Activated CD8-positive, alpha-beta T cell treated with anti-CD3 and anti-CD28 coated beads for 36 hours (primary cell): ENCODE data around the gene CDCA7L. TPM values are rescaled to one million over a fixed set of nuclear protein-coding genes. Genes with fewer than 3 reads are reported as not detected.

Experiments used
- ATAC-seq: fragments of 200-7000 bp; cut with Tn5 transposase; one replicate; pipeline ENCODE4 v1.10.0; 2021; ENCODE audit warnings: mild to moderate bottlenecking, moderate library complexity
- CTCF ChIA-PET: fragments of 350-600 bp; sonication (Branson Sonifier 250); formaldehyde crosslinking; loops from one replicate; lab custom pipeline; 2021; ENCODE audit warnings: antibody characterized with exemption; lab: Charles Lee
- POLR2A ChIA-PET: fragments of 350-600 bp; sonication (Branson Sonifier 250); formaldehyde crosslinking; loops from one replicate; lab custom pipeline; 2021; ENCODE audit warnings: antibody characterized with exemption; lab: Charles Lee
- DNase-seq: peaks from one replicate; pipeline ENCODE4 v3.0.0-alpha.2; 2020
- H3K27ac Mint-ChIP-seq: one replicate; pipeline ENCODE4 v1.8.0; 2021; ENCODE audit warnings: mild to moderate bottlenecking, mixed read lengths
- H3K27me3 Mint-ChIP-seq: one replicate; pipeline ENCODE4 v1.8.0; 2021; ENCODE audit warnings: mixed read lengths
- H3K36me3 Mint-ChIP-seq: one replicate; pipeline ENCODE4 v1.8.0; 2021; ENCODE audit warnings: low read depth, mixed read lengths
- H3K4me1 Mint-ChIP-seq: one replicate; pipeline ENCODE4 v1.8.0; 2021; ENCODE audit warnings: low read depth, mixed read lengths
- H3K4me3 Mint-ChIP-seq: one replicate; pipeline ENCODE4 v1.8.0; 2021; ENCODE audit warnings: mild to moderate bottlenecking, moderate library complexity, mixed read lengths
- H3K9me3 Mint-ChIP-seq: one replicate; pipeline ENCODE4 v1.8.0; 2021; ENCODE audit warnings: mixed read lengths
- CTCF ChIP-seq: fragments of 200-600 bp; IDR thresholded peaks from one replicate; pipeline ENCODE4 v1.8.0; 2022; ENCODE audit warnings: antibody characterized with exemption, mild to moderate bottlenecking
- intact Hi-C: fragments of 100-400 bp; cut with micrococcal nuclease; formaldehyde crosslinking; loops from one replicate; pipeline ENCODE4 v1.10.0; 2022
- total RNA-seq, 2 experiments: library from RNA; stranded (reverse); gene quantifications; one replicate each; pipeline ENCODE4 v1.2.3, GENCODE V29; 2021

The CDCA7L gene
- total RNA-seq, 2 experiments from 2014 or later: 101 to 102 TPM

GRCh38 chr7:21953781-21954180 lies 8.1 kb upstream of the CDCA7L start:
- ATAC-seq (no peak), DNase-seq (no peak)
- H3K4me1 Mint-ChIP-seq: peaks cover 1% of the 10 kb centered on the region
- no peak for TF ChIP-seq CTCF
- H3K27me3 Mint-ChIP-seq: no peaks in the 10 kb centered on the region
- no peak overlapping the region for H3K27ac Mint-ChIP-seq
- no peaks in the 10 kb centered on the region for H3K9me3 Mint-ChIP-seq
- POLR2A ChIA-PET: interaction anchor here (2.3 kb wide), 1 partner anchor 9 kb away, joined by 14 read pairs; the partner anchor contains the start of gene CDCA7L
- CTCF ChIA-PET: no interaction called here
- no peak overlapping the region for H3K4me3 Mint-ChIP-seq
- intact Hi-C loops: no loop called here
- H3K36me3 Mint-ChIP-seq: no peaks in the 10 kb centered on the region

GRCh38 chr7:21948887-21949540 lies 3.3 kb upstream of the CDCA7L start:
- Mint-ChIP-seq H3K27me3 (no peaks in the 10 kb centered on the region), H3K36me3 (peaks cover 5% of the 10 kb centered on the region), H3K27ac (no peak overlapping the region), H3K4me3 (no peak overlapping the region), H3K9me3 (no peaks in the 10 kb centered on the region), H3K4me1 (peaks cover 32% of the 10 kb centered on the region)
- no peak for TF ChIP-seq CTCF
- ATAC-seq (no peak), DNase-seq (no peak)
- intact Hi-C loops: no loop called here
- POLR2A ChIA-PET: interaction anchor here (0.6 kb wide), 1 partner anchor 328 kb away, joined by 4 read pairs; no protein-coding TSS in a partner anchor
- CTCF ChIA-PET: no interaction called here

GRCh38 chr7:21948364-21948763 lies 2.7 kb upstream of the CDCA7L start:
- TF ChIP-seq CTCF: no peak
- Mint-ChIP-seq H3K9me3 (no peaks in the 10 kb centered on the region), H3K27ac (no peak overlapping the region), H3K4me1 (peaks cover 34% of the 10 kb centered on the region), H3K4me3 (no peak overlapping the region), H3K36me3 (peaks cover 10% of the 10 kb centered on the region), H3K27me3 (no peaks in the 10 kb centered on the region)
- ChIA-PET POLR2A (no interaction called here), CTCF (interaction anchor here (1.4 kb wide), 1 partner anchor 9 kb away, joined by 4 read pairs; no protein-coding TSS in a partner anchor)
- DNase-seq (no peak), ATAC-seq (no peak)
- intact Hi-C loops: no loop called here

GRCh38 chr7:21947946-21948345 lies 2.2 kb upstream of the CDCA7L start:
- no peak for ATAC-seq
- no peak for TF ChIP-seq CTCF
- Mint-ChIP-seq H3K4me1 (peaks cover 38% of the 10 kb centered on the region), H3K36me3 (peaks cover 14% of the 10 kb centered on the region), H3K9me3 (no peaks in the 10 kb centered on the region), H3K4me3 (no peak overlapping the region), H3K27me3 (no peaks in the 10 kb centered on the region), H3K27ac (no peak overlapping the region)
- POLR2A ChIA-PET: no interaction called here
- intact Hi-C loops: no loop called here
- CTCF ChIA-PET: interaction anchor here (1.4 kb wide), 1 partner anchor 8 kb away, joined by 4 read pairs; no protein-coding TSS in a partner anchor
- no peak for DNase-seq

- Mint-ChIP-seq H3K4me3 (no peak overlapping the region), H3K27me3 (no peaks in the 10 kb centered on the region), H3K9me3 (no peaks in the 10 kb centered on the region), H3K36me3 (peaks cover 18% of the 10 kb centered on the region), H3K27ac (no peak overlapping the region), H3K4me1 (peaks cover 47% of the 10 kb centered on the region)
- TF ChIP-seq CTCF: no peak
- intact Hi-C loops: no loop called here
- DNase-seq (no peak), ATAC-seq (no peak)
- POLR2A ChIA-PET: interaction anchor here (0.6 to 1.3 kb wide), 2 partner anchors 11 to 47 kb away, joined by 3 read pairs; no protein-coding TSS in a partner anchor
- CTCF ChIA-PET: interaction anchor here (1.4 kb wide), 1 partner anchor 7 kb away, joined by 4 read pairs; no protein-coding TSS in a partner anchor
Observed at GRCh38 chr7:21947056-21947455, 1.4 kb upstream of the CDCA7L start.
